ENCODE data around the gene ANTXR1.
"Not testable (repeated sequence)": the region's sequence is repeated elsewhere in the genome, so short reads cannot be mapped to it uniquely, and the experiment has no call there.

ANTXR1 gene

DNA sequence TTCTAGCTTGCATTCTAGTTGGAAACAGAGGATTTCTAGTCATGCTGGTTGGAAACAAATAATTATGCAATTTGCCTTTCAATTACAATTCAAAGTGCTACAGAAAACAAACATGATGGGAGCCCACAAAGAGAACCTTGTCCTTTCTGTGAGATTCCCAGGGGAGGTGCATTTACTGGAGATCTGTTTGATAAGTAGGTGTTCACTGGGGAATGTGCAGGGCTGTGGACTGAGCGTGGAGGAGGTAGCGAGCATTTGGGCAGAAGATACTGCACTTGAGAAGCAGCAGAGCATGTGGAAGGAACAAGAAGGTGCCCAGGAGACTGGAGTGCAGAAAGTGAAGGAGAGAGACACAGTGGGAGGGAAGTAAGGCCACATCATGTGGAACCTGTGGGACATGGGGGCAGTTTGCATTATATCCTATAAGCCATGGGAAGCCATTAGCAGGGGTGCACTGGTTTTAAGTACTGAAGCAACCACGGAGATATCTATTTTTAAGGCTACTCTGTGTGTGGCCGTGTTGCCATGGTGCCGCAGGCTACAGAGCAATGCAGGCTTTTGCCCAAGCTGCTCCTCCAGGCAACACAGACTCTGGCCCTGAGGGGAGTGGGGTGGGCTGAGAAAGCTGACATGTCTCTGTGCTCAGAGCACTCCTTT lies 154.0 kb downstream of the ANTXR1 start:
- H3K36me3 ChIP-seq (ENCODE audit: insufficient read depth, low read length), result peaks cover 24% of the 10 kb centered on the region
- H2AFZ ChIP-seq (ENCODE audit: low read depth, low read length), result no peak overlapping the region
- H3K4me3 ChIP-seq (ENCODE audit: low read length), result no peak overlapping the region
- peaks cover 13% of the 10 kb centered on the region for H3K4me1 ChIP-seq (ENCODE audit: insufficient read depth, low read length)
- no peaks in the 10 kb centered on the region for H3K9me3 ChIP-seq (ENCODE audit: low read length)
- no peaks in the 10 kb centered on the region for H3K27me3 ChIP-seq (ENCODE audit: insufficient read depth, low read length)

DNA sequence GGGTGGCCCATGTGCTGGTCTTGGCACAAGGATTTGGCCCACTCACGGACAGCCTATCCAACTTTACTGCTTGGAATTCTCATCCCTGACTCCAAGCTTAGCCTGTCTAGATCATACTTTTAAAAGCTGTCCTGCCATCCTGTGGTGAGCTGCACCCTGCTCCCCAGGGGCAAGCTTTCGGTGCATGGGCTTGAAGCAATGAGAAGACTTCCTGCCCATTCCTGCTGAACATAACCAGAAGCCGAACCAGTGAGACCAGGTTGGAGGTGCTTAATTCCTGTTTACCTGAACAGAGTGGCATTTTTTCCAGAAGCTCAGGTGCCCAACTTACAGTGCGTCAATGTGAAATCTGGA lies 154.5 kb downstream of the ANTXR1 start:
- Histone ChIP-seq H3K4me3 (ENCODE audit: low read length) (no peak overlapping the region), H3K4me1 (ENCODE audit: insufficient read depth, low read length) (peaks cover 13% of the 10 kb centered on the region), H3K27me3 (ENCODE audit: insufficient read depth, low read length) (no peaks in the 10 kb centered on the region), H2AFZ (ENCODE audit: low read depth, low read length) (no peak overlapping the region), H3K36me3 (ENCODE audit: insufficient read depth, low read length) (peaks cover 24% of the 10 kb centered on the region), H3K9me3 (ENCODE audit: low read length) (no peaks in the 10 kb centered on the region)

DNA sequence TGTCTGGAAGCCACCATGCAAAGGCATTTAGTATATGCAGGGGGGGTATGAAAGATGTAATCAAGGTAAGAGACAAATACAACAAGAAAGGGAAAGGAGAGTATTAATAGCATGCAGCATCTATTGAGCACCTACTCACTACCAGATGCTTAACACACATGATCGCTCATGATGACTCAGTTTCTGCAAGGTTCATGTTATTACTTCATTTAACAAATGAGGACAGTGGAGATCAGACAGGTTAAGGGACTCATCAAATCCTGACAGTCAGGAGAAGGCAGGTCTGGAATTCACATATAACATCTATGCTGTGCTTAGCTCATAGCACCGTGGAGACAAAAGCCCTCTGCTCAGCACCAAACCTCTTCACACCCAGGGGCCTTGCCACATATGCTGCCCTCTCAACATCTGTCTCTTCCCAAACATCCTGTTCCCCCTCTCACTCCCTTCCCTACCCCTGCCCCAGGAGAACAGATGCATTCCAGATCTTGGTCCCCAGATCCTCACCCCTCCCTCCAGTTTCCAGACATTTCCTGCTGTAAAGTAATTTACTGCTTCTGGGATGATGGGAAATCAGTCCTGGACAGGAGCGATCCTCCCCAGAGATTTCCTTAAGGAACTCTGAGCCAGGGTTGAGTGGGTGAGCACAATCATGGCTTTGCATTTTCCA lies 155.3 kb downstream of the ANTXR1 start:
- Histone ChIP-seq H3K9me3 (ENCODE audit: low read length) (no peaks in the 10 kb centered on the region), H3K4me1 (ENCODE audit: insufficient read depth, low read length) (peaks cover 8% of the 10 kb centered on the region), H3K27me3 (ENCODE audit: insufficient read depth, low read length) (no peaks in the 10 kb centered on the region), H2AFZ (ENCODE audit: low read depth, low read length) (no peak overlapping the region), H3K36me3 (ENCODE audit: insufficient read depth, low read length) (peaks cover 23% of the 10 kb centered on the region), H3K4me3 (ENCODE audit: low read length) (no peak overlapping the region)

DNA sequence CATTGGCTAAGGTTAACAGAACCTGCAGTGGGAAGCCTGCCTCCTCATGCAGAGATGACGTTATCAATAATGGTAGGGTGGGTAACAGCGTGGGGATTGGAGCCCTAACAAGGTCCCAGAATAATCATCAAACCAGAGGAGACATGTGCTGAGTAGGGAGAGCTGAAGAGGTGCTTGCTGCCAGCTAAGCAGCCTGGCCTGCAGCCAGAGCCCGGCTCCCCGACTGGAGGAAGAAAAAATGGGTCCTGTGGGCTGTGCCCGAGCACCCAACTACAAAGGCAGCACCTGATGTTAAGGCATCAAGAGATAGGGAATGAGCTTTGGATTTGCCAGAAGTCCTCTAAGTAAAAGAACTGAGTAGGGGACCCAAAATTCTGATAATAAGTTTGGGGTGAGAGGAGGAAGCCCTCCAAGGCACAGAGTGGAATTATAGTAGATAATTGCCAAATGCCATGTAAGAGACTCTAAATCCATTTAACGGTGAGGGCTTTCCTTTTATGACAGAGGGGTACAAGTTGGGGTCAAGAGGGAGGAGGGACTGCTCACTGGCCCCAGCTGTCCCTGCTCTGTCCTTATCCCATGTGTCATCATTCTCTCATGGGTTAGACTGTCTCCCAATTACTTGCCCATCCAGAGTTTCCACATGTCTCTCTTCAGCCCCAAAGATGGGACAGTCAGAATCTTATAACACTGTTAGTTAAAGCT lies 156.1 kb downstream of the ANTXR1 start:
- H3K4me3 ChIP-seq (ENCODE audit: low read length), result no peak overlapping the region
- peaks cover 23% of the 10 kb centered on the region for H3K36me3 ChIP-seq (ENCODE audit: insufficient read depth, low read length)

GRCh38 chr2:69169655-69170389 lies 156.8 kb downstream of the ANTXR1 start:
- Histone ChIP-seq H2AFZ (ENCODE audit: low read depth, low read length) (no peak overlapping the region), H3K36me3 (ENCODE audit: insufficient read depth, low read length) (peaks cover 23% of the 10 kb centered on the region), H3K27me3 (ENCODE audit: insufficient read depth, low read length) (no peaks in the 10 kb centered on the region), H3K4me3 (ENCODE audit: low read length) (no peak overlapping the region), H3K4me1 (ENCODE audit: insufficient read depth, low read length) (peaks cover 6% of the 10 kb centered on the region), H3K9me3 (ENCODE audit: low read length) (no peaks in the 10 kb centered on the region)

More for the DNA sequence above, 156.1 kb downstream of the ANTXR1 start:
- Histone ChIP-seq H3K27me3 (ENCODE audit: insufficient read depth, low read length) (no peaks in the 10 kb centered on the region), H3K4me1 (ENCODE audit: insufficient read depth, low read length) (peaks cover 6% of the 10 kb centered on the region), H3K9me3 (ENCODE audit: low read length) (no peaks in the 10 kb centered on the region), H2AFZ (ENCODE audit: low read depth, low read length) (no peak overlapping the region)

DNA sequence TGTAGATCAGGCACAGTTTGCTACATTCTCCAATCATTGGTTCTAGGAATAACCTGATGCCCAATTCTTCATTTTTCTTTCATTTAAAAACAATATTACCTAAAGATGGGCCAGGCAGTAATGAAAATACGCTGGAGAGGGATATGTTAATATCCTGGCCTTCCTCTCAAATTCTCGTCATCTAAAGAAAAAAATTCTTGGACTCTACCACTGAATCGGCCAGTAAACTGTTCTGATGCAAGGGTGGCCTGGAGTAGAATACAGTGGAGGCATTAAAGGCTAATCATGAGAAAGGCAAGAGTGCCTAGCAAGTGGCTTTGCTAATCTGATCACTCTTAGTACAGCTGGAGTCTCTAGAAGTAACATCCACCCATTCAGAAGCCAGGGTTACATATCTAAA lies 157.7 kb downstream of the ANTXR1 start:
- Histone ChIP-seq H3K4me3 (ENCODE audit: low read length) (no peak overlapping the region), H3K9me3 (ENCODE audit: low read length) (no peaks in the 10 kb centered on the region), H2AFZ (ENCODE audit: low read depth, low read length) (no peak overlapping the region), H3K27me3 (ENCODE audit: insufficient read depth, low read length) (no peaks in the 10 kb centered on the region), H3K36me3 (ENCODE audit: insufficient read depth, low read length) (peaks cover 17% of the 10 kb centered on the region), H3K4me1 (ENCODE audit: insufficient read depth, low read length) (peaks cover 6% of the 10 kb centered on the region)

- Histone ChIP-seq H3K4me1 (ENCODE audit: insufficient read depth, low read length) (peaks cover 6% of the 10 kb centered on the region), H2AFZ (ENCODE audit: low read depth, low read length) (no peak overlapping the region), H3K27me3 (ENCODE audit: insufficient read depth, low read length) (no peaks in the 10 kb centered on the region), H3K36me3 (ENCODE audit: insufficient read depth, low read length) (peaks cover 13% of the 10 kb centered on the region), H3K4me3 (ENCODE audit: low read length) (no peak overlapping the region), H3K9me3 (ENCODE audit: low read length) (no peaks in the 10 kb centered on the region)
Measured at GRCh38 chr2:69171116-69171896, 158.3 kb downstream of the ANTXR1 start.

- H3K36me3 ChIP-seq (ENCODE audit: insufficient read depth, low read length), result peaks cover 15% of the 10 kb centered on the region
- H3K9me3 ChIP-seq (ENCODE audit: low read length), result no peaks in the 10 kb centered on the region
- H3K4me3 ChIP-seq (ENCODE audit: low read length), result no peak overlapping the region
- no peak overlapping the region for H2AFZ ChIP-seq (ENCODE audit: low read depth, low read length)
- H3K27me3 ChIP-seq (ENCODE audit: insufficient read depth, low read length), result no peaks in the 10 kb centered on the region
- H3K4me1 ChIP-seq (ENCODE audit: insufficient read depth, low read length), result peaks cover 6% of the 10 kb centered on the region
Measured at GRCh38 chr2:69171897-69172525, 159.0 kb downstream of the ANTXR1 start.

GRCh38 chr2:69173706-69174105 lies 160.7 kb downstream of the ANTXR1 start:
- Histone ChIP-seq H2AFZ (ENCODE audit: low read depth, low read length) (no peak overlapping the region), H3K4me3 (ENCODE audit: low read length) (no peak overlapping the region), H3K4me1 (ENCODE audit: insufficient read depth, low read length) (peaks cover 6% of the 10 kb centered on the region), H3K27me3 (ENCODE audit: insufficient read depth, low read length) (no peaks in the 10 kb centered on the region), H3K36me3 (ENCODE audit: insufficient read depth, low read length) (peaks cover 20% of the 10 kb centered on the region), H3K9me3 (ENCODE audit: low read length) (no peaks in the 10 kb centered on the region)

GRCh38 chr2:69174211-69174610 lies 161.2 kb downstream of the ANTXR1 start:
- not testable (repeated sequence) for H2AFZ ChIP-seq (ENCODE audit: low read depth, low read length); H3K4me3 ChIP-seq (ENCODE audit: low read length); H3K4me1 ChIP-seq (ENCODE audit: insufficient read depth, low read length); H3K9me3 ChIP-seq (ENCODE audit: low read length); H3K27me3 ChIP-seq (ENCODE audit: insufficient read depth, low read length)
- peaks cover 20% of the 10 kb centered on the region for H3K36me3 ChIP-seq (ENCODE audit: insufficient read depth, low read length)

DNA sequence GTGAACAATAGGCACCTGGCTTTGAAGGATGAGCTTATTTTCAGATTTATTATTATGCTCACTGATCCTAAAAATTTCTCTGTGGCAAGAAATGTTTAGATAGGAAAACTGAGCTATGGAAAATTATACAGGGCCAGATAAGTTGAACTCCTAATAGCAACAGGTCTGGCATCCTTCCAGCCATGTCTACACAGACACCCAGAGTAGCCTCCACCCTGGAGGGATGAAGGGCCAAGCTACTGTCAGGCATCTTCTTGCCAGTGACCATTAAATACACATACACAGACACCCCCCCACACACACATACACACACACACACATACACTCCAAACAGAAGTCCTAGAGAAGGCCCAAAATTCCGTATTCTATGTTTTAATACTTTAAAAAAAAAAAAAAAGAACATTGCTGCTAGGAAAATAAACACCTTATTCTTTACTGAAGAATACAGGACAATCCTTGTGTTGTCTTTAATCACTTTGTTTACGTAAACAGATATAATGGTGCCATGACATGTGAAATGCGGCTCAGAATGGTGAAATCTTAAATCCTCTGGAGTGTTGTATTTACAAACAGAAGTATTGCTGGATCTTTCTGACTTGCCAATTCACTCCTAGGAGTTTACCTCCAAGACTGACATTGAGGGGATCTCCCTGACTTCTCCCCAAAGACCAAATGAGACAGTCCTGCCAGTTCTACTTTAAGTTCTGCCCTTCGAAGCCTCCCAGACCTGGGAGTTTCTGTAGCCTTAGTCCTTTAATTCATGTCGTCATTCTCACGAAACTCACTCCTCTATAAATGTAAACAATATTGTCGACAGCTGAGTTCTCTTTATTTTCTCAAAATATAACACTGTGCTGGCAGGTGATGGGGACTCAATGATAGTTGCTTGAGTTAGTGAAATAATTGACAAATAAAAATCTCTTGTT lies 163.1 kb downstream of the ANTXR1 start:
- Histone ChIP-seq H3K27me3 (ENCODE audit: insufficient read depth, low read length) (no peaks in the 10 kb centered on the region), H2AFZ (ENCODE audit: low read depth, low read length) (no peak overlapping the region), H3K36me3 (ENCODE audit: insufficient read depth, low read length) (peaks cover 23% of the 10 kb centered on the region)

More for the DNA sequence above, 163.1 kb downstream of the ANTXR1 start:
- H3K4me1 ChIP-seq (ENCODE audit: insufficient read depth, low read length), result no peaks in the 10 kb centered on the region
- H3K4me3 ChIP-seq (ENCODE audit: low read length), result no peak overlapping the region
- no peaks in the 10 kb centered on the region for H3K9me3 ChIP-seq (ENCODE audit: low read length)
